SKM-1 treated with dmso at 0.1 percent for 144 hours (cell line): ENCODE measurements around the gene JARID2.

ENCODE experiments used
- DNase-seq: peaks from one replicate; lab custom pipeline; 2025; ENCODE audit not compliant: unreplicated experiment; lab: John Stamatoyannopoulos, UW

Gene JARID2

GRCh38 chr6:15453186-15453585, 207.3 kb downstream of the JARID2 start:
- DNase-seq, result no peak

- no peak for DNase-seq
Observed at GRCh38 chr6:15453622-15454021, 207.8 kb downstream of the JARID2 start.

- DNase-seq, result no peak
Observed at GRCh38 chr6:15456422-15456821, 210.6 kb downstream of the JARID2 start.

GRCh38 chr6:15457121-15457650, 211.3 kb downstream of the JARID2 start:
- no peak for DNase-seq

GRCh38 chr6:15458021-15458459, 212.2 kb downstream of the JARID2 start:
- DNase-seq, result no peak

- no peak for DNase-seq
Observed at GRCh38 chr6:15460110-15460727, 214.3 kb downstream of the JARID2 start.

GRCh38 chr6:15461127-15461944, 215.5 kb downstream of the JARID2 start:
- no peak for DNase-seq

- no peak for DNase-seq
Observed at GRCh38 chr6:15462256-15462655, 216.4 kb downstream of the JARID2 start.

GRCh38 chr6:15462717-15463525, 217.1 kb downstream of the JARID2 start:
- DNase-seq, result no peak

GRCh38 chr6:15464211-15464725, 218.4 kb downstream of the JARID2 start:
- DNase-seq, result no peak

GRCh38 chr6:15465212-15465611, 219.3 kb downstream of the JARID2 start:
- no peak for DNase-seq

GRCh38 chr6:15470746-15471145, 224.9 kb downstream of the JARID2 start:
- DNase-seq, result no peak

GRCh38 chr6:15472621-15473020, 226.8 kb downstream of the JARID2 start:
- no peak for DNase-seq

GRCh38 chr6:15473174-15473573, 227.3 kb downstream of the JARID2 start:
- no peak for DNase-seq

- no peak for DNase-seq
Observed at GRCh38 chr6:15473741-15474161, 227.9 kb downstream of the JARID2 start.

GRCh38 chr6:15474196-15474595, 228.3 kb downstream of the JARID2 start:
- DNase-seq, result no peak

GRCh38 chr6:15475261-15475660, 229.4 kb downstream of the JARID2 start:
- no peak for DNase-seq

GRCh38 chr6:15475872-15476271, 230.0 kb downstream of the JARID2 start:
- no peak for DNase-seq

GRCh38 chr6:15476631-15477380, 230.9 kb downstream of the JARID2 start:
- DNase-seq, result no peak

GRCh38 chr6:15477746-15478145, 231.9 kb downstream of the JARID2 start:
- no peak for DNase-seq
